Endothelial cell (in vitro differentiated cells): ENCODE results near the gene DMD. TPM values are rescaled to one million over a fixed set of nuclear protein-coding genes. Genes with fewer than 3 reads are reported as not detected.
"Not testable (repeated sequence)": the region's sequence is repeated elsewhere in the genome, so short reads cannot be mapped to it uniquely, and the experiment has no call there.

Experiments used
- DNase-seq: peaks from one replicate; pipeline ENCODE4 v3.0.0; 2021; ENCODE audit warnings: low spot score
- H3K27ac Mint-ChIP-seq: one replicate; pipeline ENCODE4 v1.8.0; 2021; ENCODE audit warnings: mixed read lengths, inconsistent platforms; ENCODE audit not compliant: unreplicated experiment
- H3K27me3 Mint-ChIP-seq: one replicate; pipeline ENCODE4 v1.8.0; 2021; ENCODE audit warnings: mild to moderate bottlenecking, moderate library complexity, mixed read lengths, inconsistent platforms; ENCODE audit not compliant: unreplicated experiment
- H3K36me3 Mint-ChIP-seq: one replicate; pipeline ENCODE4 v1.8.0; 2021; ENCODE audit warnings: mild to moderate bottlenecking, low read depth, mixed read lengths, inconsistent platforms; ENCODE audit not compliant: unreplicated experiment
- H3K4me1 Mint-ChIP-seq: one replicate; pipeline ENCODE4 v1.8.0; 2021; ENCODE audit warnings: mild to moderate bottlenecking, mixed read lengths, inconsistent platforms; ENCODE audit not compliant: unreplicated experiment
- H3K4me3 Mint-ChIP-seq: one replicate; pipeline ENCODE4 v1.8.0; 2021; ENCODE audit warnings: mild to moderate bottlenecking, mixed read lengths, inconsistent platforms; ENCODE audit not compliant: unreplicated experiment
- H3K9me3 Mint-ChIP-seq: one replicate; pipeline ENCODE4 v1.8.0; 2021; ENCODE audit warnings: mixed read lengths, inconsistent platforms; ENCODE audit not compliant: unreplicated experiment
- CTCF ChIP-seq: fragments of 200-600 bp; sonication (generic); IDR thresholded peaks from one replicate; pipeline ENCODE4 v1.5.0; 2021; ENCODE audit warnings: antibody characterized with exemption; ENCODE audit not compliant: unreplicated experiment
- total RNA-seq: library from RNA; stranded (reverse); fragmentation: NEBNext Ultra II Directional; extraction: Animal tissue kit (Norgen Biotek cat#: 25700); gene quantifications from one replicate; pipeline ENCODE4 v1.2.1, GENCODE V29; 2021; ENCODE audit not compliant: unreplicated experiment

DMD gene
- total RNA-seq, 1 donor from 2014 or later: 5.5 TPM

GRCh38 chrX:33194289-33194688, 17.1 kb downstream of the DMD start:
- Mint-ChIP-seq H3K36me3 (no peaks in the 10 kb centered on the region), H3K27ac (no peak overlapping the region), H3K27me3 (no peaks in the 10 kb centered on the region), H3K4me3 (no peak overlapping the region), H3K4me1 (peaks cover 8% of the 10 kb centered on the region), H3K9me3 (no peaks in the 10 kb centered on the region)
- no peak for DNase-seq
- TF ChIP-seq CTCF: no peak

GRCh38 chrX:33190016-33190415, 21.3 kb downstream of the DMD start:
- TF ChIP-seq CTCF: no peak
- no peaks in the 10 kb centered on the region for H3K27me3 Mint-ChIP-seq
- no peak for DNase-seq
- H3K27ac Mint-ChIP-seq: no peak overlapping the region
- H3K4me1 Mint-ChIP-seq: peaks cover 4% of the 10 kb centered on the region
- H3K36me3 Mint-ChIP-seq: no peaks in the 10 kb centered on the region
- no peaks in the 10 kb centered on the region for H3K9me3 Mint-ChIP-seq
- no peak overlapping the region for H3K4me3 Mint-ChIP-seq

GRCh38 chrX:33188881-33189280, 22.5 kb downstream of the DMD start:
- Mint-ChIP-seq H3K4me1 (peaks cover 4% of the 10 kb centered on the region), H3K27me3 (no peaks in the 10 kb centered on the region), H3K36me3 (no peaks in the 10 kb centered on the region), H3K4me3 (no peak overlapping the region), H3K9me3 (no peaks in the 10 kb centered on the region), H3K27ac (no peak overlapping the region)
- no peak for DNase-seq
- TF ChIP-seq CTCF: no peak

- no peaks in the 10 kb centered on the region for H3K27me3 Mint-ChIP-seq
- H3K9me3 Mint-ChIP-seq: no peaks in the 10 kb centered on the region
- H3K4me3 Mint-ChIP-seq: no peak overlapping the region
- no peak for TF ChIP-seq CTCF
- no peak for DNase-seq
- H3K27ac Mint-ChIP-seq: no peak overlapping the region
- H3K4me1 Mint-ChIP-seq: peaks cover 4% of the 10 kb centered on the region
- H3K36me3 Mint-ChIP-seq: no peaks in the 10 kb centered on the region
These were observed 23.1 kb downstream of the DMD start for GRCh38 chrX:33188286-33188685.

GRCh38 chrX:33184803-33185202, 26.5 kb downstream of the DMD start:
- H3K9me3 Mint-ChIP-seq, H3K4me3 Mint-ChIP-seq, H3K4me1 Mint-ChIP-seq, H3K27ac Mint-ChIP-seq, H3K27me3 Mint-ChIP-seq, H3K36me3 Mint-ChIP-seq, DNase-seq: not testable (repeated sequence)

- Mint-ChIP-seq H3K4me1 (peaks cover 3% of the 10 kb centered on the region), H3K27me3 (no peaks in the 10 kb centered on the region), H3K9me3 (no peaks in the 10 kb centered on the region), H3K4me3 (no peak overlapping the region), H3K27ac (no peak overlapping the region), H3K36me3 (no peaks in the 10 kb centered on the region)
- no peak for TF ChIP-seq CTCF
- no peak for DNase-seq
These were observed 28.0 kb downstream of the DMD start for GRCh38 chrX:33183361-33183760.
